Stimulated activated CD8-positive, alpha-beta memory T cell treated with anti-CD3 and anti-CD28 coated beads, Interleukin-2, amount 100 ng/mL, for 1 hour (primary cell): ENCODE data around the gene EPB41L3.
"Not testable (repeated sequence)": the region's sequence is repeated elsewhere in the genome, so short reads cannot be mapped to it uniquely, and the experiment has no call there.

Experiments used
- DNase-seq, 2 donors: peaks; one replicate each; pipeline ENCODE4 v3.0.0-alpha.2; 2020; ENCODE audit warnings: low read depth in 2 of 2

The EPB41L3 gene

DNA sequence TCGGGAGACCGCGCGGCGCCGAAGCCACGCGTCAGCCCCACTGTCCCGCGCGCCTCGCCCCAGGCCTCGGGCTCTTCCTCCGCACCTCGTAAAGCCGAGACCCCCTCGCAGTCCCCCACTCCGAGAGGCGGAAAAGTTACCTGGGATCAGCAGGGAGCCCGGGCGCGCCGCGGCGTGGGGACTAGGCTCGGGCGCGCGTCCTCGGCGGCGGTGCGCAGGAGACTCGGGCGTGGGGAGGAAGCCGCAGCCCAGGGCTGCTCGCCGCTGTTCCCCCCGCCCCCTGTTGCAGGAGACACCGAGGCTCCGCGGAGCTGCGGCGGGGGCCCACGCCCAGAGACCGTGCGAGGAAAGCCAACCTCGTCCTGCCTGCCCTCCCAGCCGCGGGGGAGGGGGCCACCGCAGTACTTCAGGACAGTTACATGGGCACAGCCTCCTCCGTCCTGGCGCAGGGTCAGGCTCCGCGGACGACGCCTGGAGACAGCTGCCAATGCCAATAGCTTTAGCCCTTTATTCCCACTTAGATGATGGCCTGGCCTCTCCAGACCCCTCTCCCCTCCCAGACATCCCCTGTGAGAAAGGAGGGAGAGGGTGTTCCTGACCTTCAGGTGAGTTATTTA is at the start of gene EPB41L3:
TSS of gene EPB41L3 (minus strand) at position 225 of the 617 bp plus-strand sequence. CDS start 54,814 bp downstream, outside the sequence.
- DNase-seq: no peak

DNA sequence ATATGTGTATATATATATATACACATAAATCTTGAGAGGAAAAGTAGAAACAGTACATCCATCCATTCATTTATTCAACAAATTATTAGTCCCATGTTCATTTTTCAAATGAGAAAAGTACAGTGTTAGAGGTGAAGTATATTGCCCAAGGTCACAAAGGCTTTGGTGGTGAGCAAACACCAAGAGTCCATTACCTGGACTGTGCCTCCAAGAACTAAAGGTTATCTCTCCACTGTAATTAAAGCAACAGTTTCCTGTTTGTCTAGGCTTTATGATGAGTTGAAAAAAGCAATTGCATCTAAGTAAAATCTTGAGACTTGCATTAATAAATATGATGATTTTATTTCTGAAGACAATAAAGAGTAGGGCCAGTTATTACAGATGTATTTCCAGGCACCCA is 44.7 kb upstream of the EPB41L3 start:
- DNase-seq: no peak

DNA sequence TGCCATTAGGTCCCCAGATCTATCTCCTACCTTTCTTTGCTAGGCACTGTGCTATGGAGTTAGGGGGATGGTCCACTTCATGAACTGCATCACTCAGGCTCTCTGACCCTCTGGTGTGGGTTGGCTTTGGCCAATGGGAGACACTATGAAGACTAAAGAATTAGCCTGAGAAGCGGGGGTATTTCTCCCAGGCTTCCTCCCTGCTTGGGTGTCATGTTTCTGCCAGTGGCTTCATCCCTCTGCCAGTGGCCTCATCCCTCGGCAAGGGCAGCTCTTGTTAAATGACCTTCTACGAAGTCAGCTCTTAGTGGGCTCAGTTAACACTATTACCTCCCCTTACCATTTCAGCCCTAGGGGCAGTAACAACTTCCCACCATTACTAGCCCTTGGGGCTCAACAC is 41.9 kb upstream of the EPB41L3 start:
- no peak for DNase-seq

- no peak for DNase-seq
Observed at GRCh38 chr18:5584746-5585417, 41.1 kb upstream of the EPB41L3 start.

DNA sequence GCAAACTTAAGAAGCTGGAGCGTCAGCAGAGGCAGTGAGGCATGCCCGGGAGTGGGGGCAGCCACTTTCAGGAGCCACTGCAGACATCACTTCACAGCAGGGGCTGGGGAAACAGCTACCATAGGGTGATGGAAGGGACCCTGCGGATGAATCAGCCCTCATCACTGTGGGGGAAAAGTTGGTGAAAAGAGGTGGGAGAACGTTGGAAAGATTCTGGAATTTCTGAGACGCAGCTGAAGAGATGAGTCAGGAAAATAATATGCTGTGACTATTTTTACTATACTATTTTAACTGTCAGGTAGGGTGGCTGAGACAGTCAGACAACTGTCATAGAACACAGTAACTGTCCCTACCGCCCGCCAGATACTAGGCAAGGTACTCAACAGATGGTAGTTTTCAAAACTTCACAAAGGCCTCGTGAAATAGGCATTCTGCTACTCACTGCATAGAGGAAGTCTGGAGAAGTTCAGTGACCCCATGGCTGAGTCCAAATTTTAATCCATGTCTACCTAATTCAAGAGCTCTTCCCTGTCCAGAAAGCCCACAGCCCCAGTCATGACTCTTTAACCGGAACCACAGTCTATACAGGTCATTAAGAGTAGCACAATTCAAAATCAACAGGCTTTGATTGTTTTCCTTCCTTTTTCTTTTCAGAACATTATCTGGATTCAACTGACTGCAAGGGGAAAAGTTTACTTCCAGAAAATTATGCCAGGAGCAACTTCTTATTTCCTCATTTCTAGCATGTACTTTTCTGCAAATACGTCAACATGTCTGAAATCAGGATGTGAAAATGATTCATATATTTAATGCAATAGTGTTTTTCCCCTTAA is 39.3 kb upstream of the EPB41L3 start:
- DNase-seq: no peak

DNA sequence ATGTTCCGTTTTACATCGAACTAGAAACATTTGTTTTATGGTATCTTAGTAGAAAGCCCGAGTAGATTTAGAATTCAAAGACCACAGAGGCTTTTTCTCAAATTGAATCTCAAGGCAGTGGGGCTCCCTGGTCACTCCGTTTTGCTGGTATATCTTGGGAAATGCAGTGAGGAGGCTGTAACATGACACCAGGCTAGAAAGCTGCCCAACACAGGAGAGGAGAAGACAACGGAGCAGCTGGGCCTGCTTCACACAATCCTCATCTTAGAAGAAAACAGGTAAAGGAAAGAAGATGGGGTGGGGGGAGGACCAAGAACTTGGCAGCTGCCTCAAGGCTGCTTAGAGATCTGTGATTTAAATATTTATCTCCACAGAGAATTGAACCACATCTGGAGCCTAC is 38.3 kb upstream of the EPB41L3 start:
- no peak for DNase-seq

DNA sequence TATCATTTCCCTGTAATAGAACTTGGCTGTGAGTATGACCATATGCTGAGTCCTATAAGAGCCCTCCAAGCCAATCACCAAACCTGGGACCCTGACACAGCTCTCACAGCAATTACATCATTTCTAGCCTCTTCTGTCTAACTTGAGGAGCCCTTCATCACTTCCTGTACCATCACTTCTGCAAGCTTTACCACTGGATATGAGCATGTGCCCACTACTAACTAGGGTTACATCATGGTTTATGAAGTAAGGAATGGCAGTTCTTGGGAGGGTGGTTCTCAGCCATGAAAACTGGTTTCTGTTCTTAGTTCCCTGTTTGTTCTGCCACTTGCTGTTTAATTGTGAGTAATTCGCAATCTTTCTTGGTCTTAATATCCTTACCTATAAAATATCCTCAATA is 31.0 kb upstream of the EPB41L3 start:
- DNase-seq: no peak

GRCh38 chr18:5571666-5572065 is 27.9 kb upstream of the EPB41L3 start:
- no peak for DNase-seq

GRCh38 chr18:5570613-5571012 is 26.8 kb upstream of the EPB41L3 start:
- DNase-seq: not testable (repeated sequence)

DNA sequence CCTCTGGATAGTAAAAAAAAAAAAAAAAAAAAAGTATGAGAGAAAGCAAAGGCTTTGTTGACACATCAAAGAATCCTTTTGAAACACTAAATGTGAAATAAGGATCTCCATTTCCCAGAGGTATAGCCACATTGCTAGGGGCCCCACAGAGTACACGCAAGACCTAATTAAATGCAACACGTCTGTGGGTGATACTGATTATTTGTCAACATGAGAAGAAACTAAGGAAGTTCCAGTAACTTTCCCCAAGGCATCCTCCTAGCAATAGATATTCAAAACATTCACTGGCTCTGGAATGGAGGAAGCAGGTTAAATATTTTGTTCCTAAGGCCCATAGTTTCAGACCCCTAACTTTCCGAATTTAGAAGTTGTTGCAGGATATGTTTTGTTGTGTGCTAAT is 24.6 kb upstream of the EPB41L3 start:
- no peak for DNase-seq

GRCh38 chr18:5558851-5559250 is 15.1 kb upstream of the EPB41L3 start:
- DNase-seq: no peak

GRCh38 chr18:5556310-5556974 is 12.6 kb upstream of the EPB41L3 start:
- DNase-seq: no peak

DNA sequence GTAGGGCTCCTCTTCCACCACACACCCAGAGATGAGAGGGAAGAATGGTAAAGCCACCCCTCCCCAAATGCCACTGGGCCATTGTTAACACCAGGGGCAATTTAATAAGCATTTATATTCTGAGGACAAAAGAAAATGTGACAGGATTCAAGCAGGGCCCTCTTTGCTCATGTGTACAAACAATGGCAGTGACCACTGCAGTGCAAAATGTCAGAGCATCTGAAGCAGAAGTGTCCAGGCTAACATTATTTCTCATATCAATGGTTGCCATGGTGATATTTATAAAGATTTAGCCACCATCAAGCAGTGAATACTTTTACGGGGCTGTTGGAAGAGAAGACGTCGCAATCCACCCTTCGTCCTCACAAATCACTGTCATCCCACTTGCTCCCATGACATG is 10.8 kb upstream of the EPB41L3 start:
- DNase-seq: no peak

GRCh38 chr18:5546660-5547059 is 2.9 kb upstream of the EPB41L3 start:
- no peak for DNase-seq

- DNase-seq: no peak
Observed at GRCh38 chr18:5543036-5543680, 639 bp downstream of the EPB41L3 start.

DNA sequence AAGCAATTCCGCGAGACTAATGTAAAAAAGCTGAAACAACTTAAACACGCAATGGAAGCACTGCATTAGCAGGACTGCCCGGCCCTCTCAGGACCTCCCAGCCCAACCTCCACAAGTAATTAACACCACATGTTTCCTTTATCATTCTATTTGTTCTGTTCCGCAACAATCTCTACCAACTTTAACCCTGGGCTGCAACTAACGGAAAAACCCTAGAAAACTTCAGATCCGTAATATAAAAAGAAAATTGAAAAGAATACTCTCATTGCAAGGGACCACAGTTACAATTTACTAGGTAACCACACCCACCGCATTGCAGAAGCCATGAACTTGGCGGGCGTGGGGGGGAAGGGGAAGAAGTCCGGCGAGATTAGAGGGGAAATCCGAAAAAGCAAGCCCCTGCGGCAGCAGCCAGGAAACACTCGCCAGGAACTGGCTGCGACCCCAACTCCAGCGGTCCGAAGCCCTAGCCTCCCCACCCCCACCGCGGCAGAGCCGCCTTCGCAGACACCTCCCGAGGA is 1.2 kb downstream of the EPB41L3 start:
- DNase-seq: no peak

DNA sequence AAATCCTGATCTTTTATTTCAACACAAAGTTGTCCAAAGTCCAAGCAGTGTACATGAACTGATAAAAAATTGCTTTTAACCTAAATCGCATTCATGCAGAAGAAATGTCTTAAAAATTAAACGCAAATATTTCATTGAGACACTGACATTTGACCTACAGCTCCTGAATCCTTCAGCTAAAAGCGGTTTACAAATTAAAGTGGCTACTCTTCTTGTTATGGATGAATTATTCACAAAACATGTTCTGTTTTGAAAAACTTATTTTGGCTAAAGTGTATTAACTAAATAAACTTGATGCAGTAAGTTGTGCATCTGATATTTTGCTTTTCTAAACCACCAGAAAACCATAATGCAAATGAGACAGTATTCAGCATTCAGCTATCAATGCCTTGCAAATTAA is 2.2 kb downstream of the EPB41L3 start:
- DNase-seq: no peak

GRCh38 chr18:5539391-5539790 is 4.4 kb downstream of the EPB41L3 start:
- no peak for DNase-seq

- no peak for DNase-seq
Observed at GRCh38 chr18:5538544-5538943, 5.3 kb downstream of the EPB41L3 start.

DNA sequence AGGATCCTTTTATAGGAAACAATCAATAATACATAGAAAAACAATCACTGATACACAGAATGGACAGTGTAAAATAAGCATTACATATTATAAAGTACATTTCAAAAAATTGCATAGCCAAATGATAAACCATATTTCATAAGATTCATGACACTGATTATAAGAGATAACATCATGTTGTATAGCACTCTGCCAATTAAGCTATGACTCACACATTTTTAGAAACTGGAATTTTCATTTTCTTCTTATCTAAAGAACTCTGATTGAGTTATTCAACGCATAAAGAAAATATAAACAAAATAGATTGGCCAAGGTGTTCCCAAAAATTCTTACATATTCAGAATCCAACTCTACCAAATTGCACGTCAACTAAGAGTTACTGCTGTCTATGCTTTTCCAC is 5.9 kb downstream of the EPB41L3 start:
- DNase-seq: no peak

- DNase-seq: no peak
Observed at GRCh38 chr18:5534845-5535244, 9.0 kb downstream of the EPB41L3 start.

GRCh38 chr18:5532066-5532465 is 11.7 kb downstream of the EPB41L3 start:
- no peak for DNase-seq
